HG03439 (cell line): ENCODE data around the gene WNT11.

Source experiments
- ATAC-seq: cut with Tn5 transposase; IDR thresholded peaks from one replicate; pipeline ENCODE4 v1.9.1; 2021; ENCODE audit warnings: mild to moderate bottlenecking, moderate library complexity; ENCODE audit not compliant: unreplicated experiment

WNT11 gene

DNA sequence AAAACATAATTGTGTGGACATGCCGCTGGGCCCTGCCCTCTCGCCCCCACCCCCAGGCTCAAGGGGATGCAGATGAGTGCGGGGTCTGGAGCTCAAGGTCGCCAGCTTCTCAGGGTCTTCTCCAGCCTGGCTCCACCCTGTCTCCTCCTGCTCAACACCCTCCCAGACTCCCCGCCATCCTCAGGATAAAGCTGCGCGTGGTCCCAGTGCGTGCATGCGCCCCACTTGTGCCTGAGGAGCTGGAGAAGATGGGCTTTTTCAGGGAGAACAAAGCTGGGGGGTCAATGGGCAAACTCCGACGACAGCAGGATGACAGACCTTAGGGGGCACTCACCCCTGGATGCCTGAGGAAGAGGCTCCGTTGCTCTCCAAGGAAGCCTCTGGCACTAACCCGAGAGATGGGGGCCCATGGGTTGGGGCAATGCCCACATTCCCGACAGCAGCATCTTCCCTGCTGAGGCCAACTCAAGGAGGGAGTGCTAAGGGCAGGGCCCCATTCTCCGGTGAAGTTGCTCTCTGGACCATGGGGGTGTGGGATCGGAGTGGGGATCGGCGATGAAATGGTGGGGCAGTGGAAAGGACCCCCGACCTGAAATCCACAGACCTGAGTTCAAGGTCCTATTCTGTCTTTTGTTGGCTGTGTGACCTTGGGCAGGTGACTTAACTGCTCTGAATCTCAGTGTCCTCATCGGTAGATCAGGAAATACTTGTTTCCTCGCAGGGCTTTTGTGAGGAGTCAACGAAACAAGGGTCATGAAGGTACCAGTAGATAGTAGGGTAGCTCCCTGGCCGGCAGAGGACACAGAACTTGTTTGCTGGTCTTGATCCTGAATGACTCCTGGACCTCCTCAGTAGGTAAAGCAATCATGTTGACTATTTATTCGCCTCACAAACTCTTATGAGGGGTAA lies 47.7 kb downstream of the WNT11 start:
- no peak for ATAC-seq

DNA sequence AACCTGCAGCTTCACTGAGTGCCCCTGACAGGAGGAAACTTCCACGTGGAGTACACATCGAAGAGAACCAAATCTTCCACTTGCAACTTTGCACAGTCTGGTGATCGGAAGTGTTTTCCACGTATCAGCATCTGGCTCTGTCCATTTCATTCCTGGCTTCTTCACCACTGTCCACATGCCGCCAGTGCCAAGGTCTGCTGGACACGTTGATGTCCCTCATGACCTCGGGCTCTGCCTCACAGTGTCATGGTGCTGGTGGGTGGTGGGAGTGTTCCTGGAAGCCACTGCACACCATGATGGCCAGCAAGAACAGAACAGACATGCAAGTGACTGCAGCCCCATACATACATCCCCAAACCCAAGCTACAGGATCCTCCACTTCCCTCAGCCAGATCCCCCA lies 48.4 kb downstream of the WNT11 start:
- no peak for ATAC-seq

DNA sequence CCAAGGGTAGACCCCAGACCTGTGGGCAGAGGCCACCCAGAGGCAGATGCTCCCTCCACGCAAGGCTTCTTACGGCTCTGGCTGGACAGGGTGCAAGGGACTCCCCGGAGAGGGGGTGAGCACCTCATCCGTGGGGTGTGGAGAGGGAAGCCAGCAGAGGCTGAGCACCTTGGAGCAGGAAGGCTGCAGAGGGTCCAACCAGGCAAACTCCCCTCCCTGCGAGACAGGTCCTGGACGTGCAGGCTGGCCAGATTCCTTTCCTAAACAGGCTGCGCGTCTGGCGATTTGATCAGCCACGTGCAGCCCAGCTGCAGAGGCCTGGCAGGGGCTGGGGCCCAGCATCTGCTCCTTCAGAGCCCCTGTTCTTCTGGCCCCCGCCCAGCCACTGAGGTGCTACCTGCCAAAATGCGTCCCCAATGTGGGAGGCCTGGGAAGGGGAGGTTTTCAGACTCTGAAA lies 49.3 kb downstream of the WNT11 start:
- ATAC-seq, result no peak

GRCh38 chr11:76155500-76156227 lies 50.6 kb downstream of the WNT11 start:
- ATAC-seq, result no peak

DNA sequence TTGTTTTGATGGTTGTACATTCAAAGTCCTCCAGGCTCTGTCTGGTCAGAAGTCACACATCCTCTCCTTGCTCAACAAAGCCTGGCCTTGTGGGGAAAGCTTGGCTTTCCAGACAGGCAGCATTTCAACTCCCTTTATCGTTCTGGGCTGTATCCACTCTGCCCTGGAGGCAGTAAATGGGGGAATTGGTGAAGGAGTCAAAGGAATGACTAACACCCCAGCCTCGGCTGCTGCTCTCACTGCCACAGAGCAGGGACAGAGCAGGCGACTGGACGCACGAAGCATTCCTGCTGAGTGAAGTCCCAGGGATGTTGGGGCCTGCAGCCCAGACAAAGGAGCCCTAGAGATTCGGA lies 52.8 kb downstream of the WNT11 start:
- no peak for ATAC-seq

DNA sequence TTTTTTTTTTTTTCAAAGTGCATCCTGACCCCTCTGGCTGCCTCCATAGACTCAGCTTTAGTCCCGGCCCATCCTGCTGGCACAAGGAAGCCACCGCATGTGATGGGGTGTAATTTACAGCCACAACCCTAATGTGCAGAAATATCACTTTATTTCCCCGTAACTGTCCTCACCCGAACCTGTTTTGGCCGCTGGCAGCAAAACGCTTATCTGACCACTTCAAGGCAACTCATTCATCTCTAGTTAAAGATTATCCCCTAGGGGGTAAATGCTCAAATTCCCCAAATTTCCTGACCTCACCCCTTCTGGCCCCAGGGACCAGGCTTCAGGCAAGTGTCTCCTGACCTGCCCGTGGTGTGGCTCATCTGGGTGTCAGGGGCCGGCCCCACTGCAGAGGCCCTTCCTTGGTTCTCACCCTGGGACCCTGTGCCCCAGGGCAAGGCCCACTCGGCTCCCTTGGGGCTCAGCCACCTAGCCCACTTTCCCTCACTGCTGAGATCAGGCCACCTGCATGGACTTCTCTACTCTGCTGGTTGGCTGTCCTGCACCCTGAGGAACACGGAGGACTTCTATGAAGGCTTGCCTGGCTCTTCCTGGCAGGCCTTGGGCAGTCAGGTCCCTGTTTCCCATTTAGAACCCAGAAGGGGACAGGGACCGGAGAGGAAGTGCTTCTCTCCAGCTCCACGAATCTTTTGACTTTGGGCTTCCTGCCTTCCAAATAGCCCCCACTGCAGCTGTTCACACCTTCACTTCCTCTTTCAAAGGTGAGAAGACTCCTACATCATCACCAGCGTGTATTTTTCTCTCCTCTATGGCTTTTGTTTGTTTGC lies 53.3 kb downstream of the WNT11 start:
- ATAC-seq, result no peak

DNA sequence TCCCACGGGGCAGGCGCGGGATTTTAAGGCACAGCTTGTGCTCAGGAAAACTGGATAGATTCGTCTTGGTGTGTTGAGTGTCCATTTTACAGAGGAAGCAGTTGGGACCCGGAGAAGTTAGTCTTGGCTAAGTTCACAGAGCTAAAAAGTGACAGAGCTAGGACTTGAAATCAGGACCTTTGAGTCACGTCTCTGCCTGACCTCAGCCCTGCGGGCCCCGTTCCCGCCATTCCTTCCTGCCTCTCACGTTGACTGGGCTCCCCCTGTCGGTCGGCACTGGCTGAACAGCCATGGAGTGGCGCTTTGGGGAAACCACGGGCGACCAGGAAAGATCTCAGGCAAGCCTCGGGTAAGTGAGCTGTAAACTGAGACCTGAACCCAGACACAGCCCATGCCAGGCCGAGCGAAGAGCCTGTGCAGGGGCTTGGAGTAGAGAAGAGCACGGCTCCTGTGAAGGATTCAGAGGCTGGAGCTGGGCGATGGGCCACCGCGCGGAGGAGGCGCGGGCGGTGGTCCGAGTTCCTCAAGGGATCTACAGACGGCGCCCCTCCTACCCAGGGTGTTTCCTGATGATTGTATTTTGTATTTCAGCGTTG lies 54.1 kb downstream of the WNT11 start:
- peak; percentile 70 for ATAC-seq

GRCh38 chr11:76151556-76152085 lies 54.7 kb downstream of the WNT11 start:
- ATAC-seq, result no peak

- no peak for ATAC-seq
These were observed 56.2 kb downstream of the WNT11 start for GRCh38 chr11:76150141-76150540.

DNA sequence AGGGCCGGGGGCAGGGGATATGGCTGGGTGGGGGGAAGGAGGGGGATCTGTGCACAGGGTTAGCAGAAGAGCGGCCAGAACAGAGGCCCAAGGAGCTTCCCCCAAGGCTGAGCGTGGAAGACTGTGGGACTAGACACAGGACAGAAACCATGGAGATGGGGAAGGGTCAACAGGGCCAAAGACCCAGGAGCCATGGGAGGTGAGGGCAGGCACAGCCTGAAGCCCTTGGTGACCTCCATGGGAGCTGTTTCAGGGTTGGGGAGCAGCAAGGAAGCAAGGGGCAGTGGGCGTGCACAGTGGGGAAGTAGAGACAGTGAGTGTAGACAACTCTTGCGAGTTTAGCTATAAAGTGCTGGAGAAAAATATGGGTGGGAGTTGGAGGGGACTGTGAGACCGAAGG lies 56.6 kb downstream of the WNT11 start:
- no peak for ATAC-seq

DNA sequence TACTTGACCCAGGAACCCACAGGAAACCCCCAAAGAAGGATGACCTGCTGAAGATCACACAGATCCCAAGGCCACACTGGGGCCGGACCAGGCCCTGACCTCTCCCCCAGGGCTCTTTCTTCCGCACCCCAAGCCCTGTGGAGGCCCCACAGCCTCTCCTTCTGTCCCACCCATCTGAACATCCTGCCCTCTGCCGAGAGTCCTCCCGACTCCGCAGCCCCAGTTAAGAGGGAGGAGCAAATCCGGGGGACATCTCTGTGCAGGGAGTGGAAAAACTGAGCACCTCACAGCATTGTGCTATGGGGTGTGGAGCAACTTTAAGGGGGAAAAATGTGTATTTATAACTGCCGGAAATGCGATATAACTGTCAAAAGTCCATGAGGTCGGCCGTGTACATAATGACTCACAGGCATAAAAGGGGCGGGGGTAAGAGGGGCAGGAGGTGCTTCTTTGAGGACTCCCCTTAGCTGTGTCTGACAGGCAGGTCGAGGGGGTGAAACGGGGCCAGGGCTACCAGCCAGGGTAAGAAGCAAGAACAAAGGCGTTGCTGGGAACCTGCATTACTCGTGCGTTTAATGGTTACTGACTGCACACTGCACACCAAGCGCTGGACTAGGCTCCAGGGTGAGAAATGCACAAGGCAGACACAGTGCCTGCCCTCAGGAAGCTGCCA lies 57.2 kb downstream of the WNT11 start:
- ATAC-seq, result no peak

DNA sequence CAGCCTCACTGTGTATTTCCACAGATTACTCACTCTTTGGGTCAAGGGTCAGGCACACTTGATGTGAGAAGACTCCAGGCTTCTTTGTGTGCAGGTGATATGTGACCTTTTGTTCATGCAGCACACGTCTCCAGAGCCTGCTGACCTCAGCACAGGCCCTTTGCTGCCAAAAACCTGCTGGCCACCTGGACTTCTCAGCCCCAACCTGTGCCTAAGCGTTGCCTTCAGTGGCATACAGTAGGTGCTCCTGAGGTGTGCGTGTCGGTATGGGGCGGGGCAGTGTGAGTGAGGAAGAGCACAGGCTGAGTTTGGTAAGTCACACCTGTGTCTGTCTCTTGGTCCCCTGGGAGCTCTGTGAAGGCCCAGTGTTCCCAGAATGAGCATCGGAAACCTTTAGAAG lies 58.1 kb downstream of the WNT11 start:
- ATAC-seq, result no peak

GRCh38 chr11:76147106-76147740 lies 59.1 kb downstream of the WNT11 start:
- no peak for ATAC-seq

DNA sequence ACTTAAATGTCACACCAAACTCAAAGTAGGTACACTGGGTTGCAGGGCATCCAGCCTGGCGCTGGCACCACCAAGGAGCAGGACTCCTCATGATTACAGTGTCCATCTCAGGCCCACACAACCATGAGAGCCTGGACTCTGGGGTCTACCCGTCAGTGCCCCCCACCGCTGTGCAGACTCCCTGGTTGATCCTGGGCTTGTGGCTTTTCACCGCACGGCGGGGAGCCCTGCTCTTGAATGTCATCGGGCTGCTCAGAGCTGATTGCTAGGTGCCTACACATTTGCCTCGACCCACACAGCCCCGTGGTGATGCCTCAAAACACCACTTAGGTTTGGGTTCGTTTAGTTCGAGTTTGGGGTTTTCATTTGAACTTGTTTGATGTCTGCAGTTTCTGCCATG lies 63.0 kb downstream of the WNT11 start:
- no peak for ATAC-seq

- ATAC-seq, result no peak
These were observed 64.3 kb downstream of the WNT11 start for GRCh38 chr11:76141901-76142588.

- no peak for ATAC-seq
These were observed 65.3 kb downstream of the WNT11 start for GRCh38 chr11:76140912-76141574.

GRCh38 chr11:76139314-76139713 lies 67.0 kb downstream of the WNT11 start:
- no peak for ATAC-seq
